PC-3 (cell line): ENCODE results near the gene POLDIP3. TPM values are rescaled to one million over a fixed set of nuclear protein-coding genes. Genes with fewer than 3 reads are reported as not detected.

Source experiments
- ATAC-seq: fragments of 200-7000 bp; cut with Tn5 transposase; 2 replicates; pipeline ENCODE4 v1.9.1; 2020; ENCODE audit warnings: mild to moderate bottlenecking, moderate library complexity
- BruUV-seq: library from RNA; stranded (reverse); fragments of 400-500 nt; replicated peaks from 2 replicates; lab custom pipeline; 2021; lab: Mats Ljungman, UMichigan
- CTCF ChIA-PET: fragments of 300-600 bp; sonication (Branson Sonifier 250); formaldehyde crosslinking; loops from one replicate; lab custom pipeline; 2022; ENCODE audit warnings: antibody characterized with exemption; lab: Charles Lee
- POLR2A ChIA-PET: fragments of 300-600 bp; sonication (Branson Sonifier 250); formaldehyde crosslinking; loops from one replicate; lab custom pipeline; 2022; ENCODE audit warnings: antibody characterized with exemption; ENCODE audit not compliant: unreplicated experiment; lab: Charles Lee
- DNase-seq: peaks from one replicate; pipeline ENCODE4 v3.0.0-alpha.2; 2015
- H2AFZ ChIP-seq: fragments of 300-600 bp; sonication (generic); 2 replicates; pipeline ENCODE4 v1.6.0; 2016; ENCODE audit warnings: antibody characterized with exemption, low read length
- H3F3A ChIP-seq: fragments of 300-600 bp; sonication (generic); one replicate; pipeline ENCODE4 v1.6.0; 2017; ENCODE audit warnings: antibody characterized with exemption, low read length, control low read depth, mild to moderate bottlenecking; ENCODE audit not compliant: unreplicated experiment
- H3K27ac ChIP-seq: fragments of 300-600 bp; sonication (generic); 2 replicates; pipeline ENCODE4 v1.5.1; 2016; ENCODE audit warnings: mild to moderate bottlenecking, low read length
- H3K27me3 ChIP-seq: fragments of 300-600 bp; sonication (generic); 2 replicates; pipeline ENCODE4 v1.6.1; 2016; ENCODE audit warnings: low read length, mixed read lengths
- H3K36me3 ChIP-seq: fragments of 300-600 bp; sonication (generic); 2 replicates; pipeline ENCODE4 v1.6.1; 2016; ENCODE audit warnings: low read depth, mixed run types, low read length, mixed read lengths
- H3K4me1 ChIP-seq: fragments of 300-600 bp; sonication (generic); 2 replicates; pipeline ENCODE4 v1.5.1; 2016; ENCODE audit warnings: low read length; ENCODE audit not compliant: insufficient read depth
- H3K4me2 ChIP-seq: fragments of 300-600 bp; sonication (generic); 2 replicates; pipeline ENCODE4 v1.6.0; 2016; ENCODE audit warnings: low read length
- H3K4me3 ChIP-seq: fragments of 300-600 bp; sonication (generic); 2 replicates; pipeline ENCODE4 v1.5.1; 2016; ENCODE audit warnings: mild to moderate bottlenecking, low read length, mixed read lengths
- H3K79me2 ChIP-seq: fragments of 300-600 bp; sonication (generic); 2 replicates; pipeline ENCODE4 v1.6.1; 2017; ENCODE audit warnings: low read length, mixed read lengths
- H3K9ac ChIP-seq: fragments of 300-600 bp; sonication (generic); 2 replicates; pipeline ENCODE4 v1.6.0; 2016; ENCODE audit warnings: mild to moderate bottlenecking, low read length
- H3K9me2 ChIP-seq: fragments of 300-600 bp; sonication (generic); replicated peaks from 2 replicates; pipeline ENCODE4 v1.6.1; 2016; ENCODE audit warnings: mixed run types, low read length, mixed read lengths
- H3K9me3 ChIP-seq: fragments of 300-600 bp; sonication (generic); 2 replicates; pipeline ENCODE4 v1.6.1; 2016; ENCODE audit warnings: low read length, mixed read lengths
- H4K20me1 ChIP-seq: fragments of 300-600 bp; sonication (generic); 2 replicates; pipeline ENCODE4 v1.6.1; 2016; ENCODE audit warnings: low read length, mixed read lengths
- CTCF ChIP-seq: fragments of 300-600 bp; sonication (generic); conservative IDR thresholded peaks from 2 replicates; pipeline ENCODE4 v1.5.1; 2017; ENCODE audit warnings: antibody characterized with exemption, low read depth, mild to moderate bottlenecking, low read length
- EZH2 ChIP-seq: fragments of 300-600 bp; sonication (generic); IDR thresholded peaks from one replicate; pipeline ENCODE4 v1.6.1; 2017; ENCODE audit warnings: antibody characterized with exemption, mild to moderate bottlenecking, low read length; ENCODE audit not compliant: unreplicated experiment
- EZH2phosphoT487 ChIP-seq: fragments of 300-600 bp; sonication (generic); IDR thresholded peaks from 2 replicates; pipeline ENCODE4 v1.6.1; 2018; ENCODE audit warnings: mild to moderate bottlenecking, antibody characterized with exemption, low read length, borderline replicate concordance
- intact Hi-C: fragments of 100-400 bp; cut with micrococcal nuclease; formaldehyde crosslinking; loops from 2 replicates; pipeline ENCODE4 v1.9.0; 2023
- total RNA-seq: library from RNA; depleted of rRNA; stranded (reverse); fragments of >200 nt; gene quantifications from 2 replicates; pipeline ENCODE4 v1.2.3, GENCODE V29; 2014

The POLDIP3 gene
- total RNA-seq, 1 experiment from 2014 or later: 32.4 TPM

DNA sequence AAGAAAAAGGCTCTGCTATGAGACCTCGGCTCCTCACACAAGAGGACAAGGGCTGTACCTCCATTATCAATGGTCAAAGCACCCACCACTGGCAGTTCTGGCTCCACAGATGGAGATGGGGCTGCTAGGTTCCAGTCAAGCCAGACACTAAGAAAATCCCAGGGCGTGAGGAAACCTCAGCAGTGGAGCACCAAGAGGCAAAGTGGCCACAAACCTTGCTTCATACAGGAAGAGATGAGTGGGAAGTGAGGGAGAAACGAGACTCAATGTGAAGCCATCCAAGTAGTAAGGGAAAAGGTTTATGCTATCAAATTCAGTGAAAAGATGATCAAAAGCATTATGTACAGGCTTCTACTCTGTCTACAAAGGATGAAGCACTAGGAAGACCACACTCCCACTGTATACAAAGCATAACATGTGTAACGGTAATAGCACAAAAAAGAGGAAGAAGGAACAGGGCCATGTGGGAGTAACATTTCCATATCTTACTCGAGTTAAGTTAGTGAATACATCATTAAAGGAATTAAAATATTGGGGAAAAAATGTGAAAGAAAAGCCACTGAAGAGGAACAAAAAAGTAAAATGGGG, 27.0 kb downstream of the POLDIP3 start:
- ChIA-PET POLR2A (no interaction called here), CTCF (no interaction called here)
- Histone ChIP-seq H3K4me3 (no peak overlapping the region), H4K20me1 (no peaks in the 10 kb centered on the region), H3K9ac (no peak overlapping the region), H3K9me3 (no peaks in the 10 kb centered on the region), H3K79me2 (no peaks in the 10 kb centered on the region), H3K36me3 (peaks cover 21% of the 10 kb centered on the region), H3K4me2 (no peak overlapping the region), H3K4me1 (no peaks in the 10 kb centered on the region), H3K27me3 (no peaks in the 10 kb centered on the region), H3K27ac (no peak overlapping the region), H3F3A (no peaks in the 10 kb centered on the region), H2AFZ (no peak overlapping the region), H3K9me2 (no peaks in the 10 kb centered on the region)
- no TSS peak for BruUV-seq
- intact Hi-C loops: no loop called here
- ATAC-seq: no peak
- no peak for DNase-seq
- no peak for TF ChIP-seq EZH2
- TF ChIP-seq CTCF: no peak
- no peak for TF ChIP-seq EZH2phosphoT487

DNA sequence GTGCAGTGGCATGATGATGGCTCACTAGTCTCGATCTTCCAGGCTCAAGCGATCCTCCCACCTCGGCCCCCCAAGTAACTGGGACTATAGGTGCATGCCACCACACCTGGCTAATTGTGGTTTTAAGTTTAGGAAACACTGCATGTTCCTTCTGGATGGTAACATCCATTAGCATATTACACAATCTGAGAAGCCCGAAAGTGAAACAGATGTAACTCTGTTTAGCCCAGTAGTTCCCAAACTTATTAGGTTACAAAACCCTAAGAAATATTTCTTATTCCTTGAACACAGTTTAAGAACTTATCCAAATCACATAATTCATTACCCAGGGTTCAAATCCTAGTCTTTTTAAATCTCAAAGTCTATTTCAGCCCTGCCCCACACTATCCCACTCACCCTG, 28.3 kb downstream of the POLDIP3 start:
- Histone ChIP-seq H3F3A (no peaks in the 10 kb centered on the region), H3K9me2 (no peaks in the 10 kb centered on the region), H2AFZ (no peak overlapping the region), H3K9me3 (no peaks in the 10 kb centered on the region), H3K4me3 (no peak overlapping the region), H3K4me2 (no peak overlapping the region), H3K9ac (no peak overlapping the region), H3K27me3 (no peaks in the 10 kb centered on the region), H3K36me3 (peaks cover 18% of the 10 kb centered on the region), H3K4me1 (no peaks in the 10 kb centered on the region), H4K20me1 (no peaks in the 10 kb centered on the region), H3K79me2 (peaks cover 4% of the 10 kb centered on the region), H3K27ac (no peak overlapping the region)
- no TSS peak for BruUV-seq
- ATAC-seq (no peak), DNase-seq (no peak)
- ChIA-PET POLR2A (no interaction called here), CTCF (no interaction called here)
- TF ChIP-seq CTCF (no peak), EZH2phosphoT487 (no peak), EZH2 (no peak)
- intact Hi-C loops: no loop called here

GRCh38 chr22:42585096-42585495, 29.6 kb downstream of the POLDIP3 start:
- peaks cover 12% of the 10 kb centered on the region for H3K79me2 ChIP-seq
- ATAC-seq (no peak), DNase-seq (no peak)
- H2AFZ ChIP-seq: no peak overlapping the region
- no peak overlapping the region for H3K4me2 ChIP-seq
- H3K27ac ChIP-seq: no peak overlapping the region
- H3F3A ChIP-seq: no peaks in the 10 kb centered on the region
- intact Hi-C loops: no loop called here
- H3K27me3 ChIP-seq: no peaks in the 10 kb centered on the region
- H4K20me1 ChIP-seq: no peaks in the 10 kb centered on the region
- H3K9me2 ChIP-seq: no peaks in the 10 kb centered on the region
- CTCF ChIA-PET: no interaction called here
- H3K4me1 ChIP-seq: no peaks in the 10 kb centered on the region
- POLR2A ChIA-PET: no interaction called here
- no peak overlapping the region for H3K9ac ChIP-seq
- no TSS peak for BruUV-seq
- peaks cover 18% of the 10 kb centered on the region for H3K36me3 ChIP-seq
- no peak for TF ChIP-seq CTCF
- no peak for TF ChIP-seq EZH2
- no peak for TF ChIP-seq EZH2phosphoT487
- no peaks in the 10 kb centered on the region for H3K9me3 ChIP-seq
- no peak overlapping the region for H3K4me3 ChIP-seq
